GM19455 (cell line): ENCODE results near the gene RAB27B.

ENCODE experiments used
- ATAC-seq: cut with Tn5 transposase; IDR thresholded peaks from one replicate; pipeline ENCODE4 v1.9.1; 2021; ENCODE audit not compliant: unreplicated experiment

Gene RAB27B

DNA sequence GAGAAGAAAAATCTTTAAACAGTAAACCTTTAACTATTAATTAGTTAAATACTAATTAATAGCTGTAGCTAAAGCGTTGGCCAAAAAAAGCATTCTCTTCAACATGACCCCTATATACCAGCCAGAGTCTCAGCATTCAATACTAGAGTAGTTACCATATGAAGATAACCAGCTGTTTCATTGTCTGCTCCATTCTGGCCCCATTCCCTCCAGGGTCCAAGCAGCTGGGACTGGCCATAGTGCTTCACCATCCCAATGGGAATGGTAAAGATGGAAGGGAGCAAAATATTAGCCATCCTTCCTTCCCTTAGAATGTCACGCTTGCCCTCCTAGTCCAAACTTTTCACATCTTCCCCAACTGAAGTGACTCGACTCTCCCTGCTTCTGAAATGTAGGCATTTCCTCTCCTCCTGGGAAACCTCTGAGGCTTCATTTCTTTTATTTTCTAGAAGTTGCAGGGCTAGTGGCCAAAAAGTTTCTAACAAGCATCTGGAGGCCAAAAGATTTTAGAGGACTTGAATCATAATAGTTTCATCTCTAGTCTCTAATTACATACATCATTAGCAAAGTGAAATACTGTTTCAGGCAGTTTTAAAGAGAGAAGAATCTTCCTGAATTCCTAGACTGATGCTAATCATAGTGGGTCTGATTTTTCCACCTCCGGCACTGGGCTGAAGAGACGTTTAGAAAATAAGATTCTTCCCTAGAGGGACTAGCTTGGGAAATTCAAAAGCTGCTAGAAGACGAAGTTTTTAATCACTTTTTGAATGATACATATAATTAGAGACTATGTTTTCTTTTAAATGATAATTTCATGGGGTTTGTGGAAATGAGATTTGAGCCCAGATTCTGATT, 78.3 kb downstream of the RAB27B start:
- no peak for ATAC-seq

DNA sequence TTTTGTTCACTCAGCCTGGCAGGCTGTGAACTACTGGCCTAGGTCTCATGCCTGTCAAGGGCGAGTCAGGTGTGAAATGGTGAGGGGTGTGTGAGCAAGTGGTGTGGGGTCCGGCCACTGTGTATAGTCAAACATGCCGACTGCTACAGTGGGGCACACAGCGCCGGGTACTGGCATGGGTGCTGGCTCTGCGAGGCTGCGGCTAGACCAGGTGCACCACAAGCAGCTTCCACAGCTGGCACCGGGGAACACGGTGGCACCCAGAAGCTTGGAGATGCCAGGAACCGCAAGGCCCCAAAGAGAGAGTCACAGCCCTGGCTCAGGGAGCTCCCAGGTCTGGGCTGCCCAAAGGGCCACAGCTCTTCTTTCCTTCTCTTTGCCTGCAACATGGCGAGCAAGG, 81.3 kb downstream of the RAB27B start:
- ATAC-seq: no peak

DNA sequence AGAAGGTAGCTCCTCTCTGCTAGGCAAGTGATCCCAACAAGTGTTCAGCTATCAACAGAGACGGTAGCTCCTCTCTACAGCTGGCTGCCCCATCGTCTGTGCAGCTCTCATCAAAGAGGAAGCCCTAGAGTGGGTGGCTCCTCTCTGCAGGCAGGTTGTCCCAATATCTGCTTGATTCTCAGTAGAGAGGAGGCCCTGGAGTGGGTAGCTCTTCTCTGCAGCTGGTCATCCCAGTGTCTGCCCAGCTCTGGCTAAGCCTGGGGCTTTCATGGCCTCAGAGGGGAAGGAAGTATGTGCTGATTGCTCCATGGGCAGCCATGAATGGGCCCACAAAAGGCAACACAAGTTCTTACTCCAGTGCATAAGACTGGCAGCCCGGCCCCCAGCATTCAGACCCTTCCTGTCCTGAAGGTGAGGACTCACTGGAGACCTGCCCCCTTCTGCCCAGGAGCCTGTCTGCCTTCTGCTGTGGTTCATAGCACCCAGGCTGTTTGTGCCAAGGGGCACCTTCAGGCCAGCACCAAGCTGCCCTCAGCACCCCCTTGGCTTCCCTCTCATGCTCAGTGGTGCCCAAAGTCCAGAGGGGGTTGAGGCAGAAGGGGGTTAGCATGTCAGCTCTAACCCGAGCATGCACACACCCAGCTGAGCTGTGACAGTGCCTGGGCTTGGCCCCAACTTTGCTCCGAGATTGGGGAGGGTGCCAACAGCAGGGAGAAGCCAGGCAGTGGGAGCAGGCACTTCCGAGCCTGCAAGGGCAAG, 82.1 kb downstream of the RAB27B start:
- ATAC-seq: no peak

DNA sequence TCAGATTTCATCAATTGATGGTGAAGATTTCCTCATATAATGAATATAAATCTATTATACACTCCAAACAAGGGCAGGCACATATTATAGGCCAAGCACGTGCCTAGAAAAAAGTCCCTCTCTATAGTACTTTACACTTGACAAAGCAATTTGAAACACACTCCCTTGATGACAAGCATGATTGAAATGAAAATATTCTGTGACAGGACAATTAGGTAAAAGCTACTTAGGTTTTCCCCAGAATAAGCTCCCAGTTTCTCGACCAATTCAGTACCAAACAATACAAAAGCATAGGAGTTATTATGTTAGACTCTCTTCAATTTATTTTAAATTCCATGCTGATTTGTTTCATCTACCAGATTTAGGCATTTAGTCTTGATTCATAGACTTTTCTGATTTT, 83.3 kb downstream of the RAB27B start:
- ATAC-seq: no peak

DNA sequence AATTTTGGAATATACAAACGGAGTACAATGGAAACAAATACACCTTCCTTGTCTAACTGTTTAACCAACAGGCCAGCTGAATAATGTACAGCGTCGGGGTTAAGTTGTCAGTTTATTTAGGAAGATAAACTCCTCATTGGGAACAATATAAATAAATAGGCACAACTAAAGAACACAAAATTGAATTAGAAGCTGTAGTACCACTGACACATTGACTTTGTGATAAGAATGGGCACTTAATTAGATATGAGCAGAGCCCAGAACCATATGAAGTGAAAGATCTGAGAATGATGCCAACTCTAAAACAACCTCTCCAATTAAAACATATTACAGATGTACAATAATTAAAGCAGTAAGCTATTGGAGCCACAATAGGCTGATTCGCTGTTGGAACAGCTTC, 86.5 kb downstream of the RAB27B start:
- no peak for ATAC-seq

DNA sequence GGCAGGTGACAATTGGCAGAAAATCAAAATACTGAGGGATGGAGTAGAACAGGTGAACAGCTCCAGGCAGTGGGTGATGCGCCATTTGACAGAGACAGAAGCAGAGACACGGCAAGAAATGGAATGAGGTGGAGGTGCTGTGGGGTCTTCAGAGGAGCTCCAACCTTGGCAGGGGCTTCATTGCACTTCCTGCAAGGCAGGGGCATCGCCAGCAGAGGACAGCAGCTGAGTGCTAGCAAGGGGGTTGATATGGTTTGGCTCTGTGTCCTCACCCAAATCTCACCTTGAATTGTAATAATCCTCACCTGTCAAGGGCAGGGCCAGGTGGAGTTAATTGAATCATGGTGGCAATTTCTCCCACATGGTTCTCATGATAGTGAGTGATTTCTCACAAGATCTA, 88.2 kb downstream of the RAB27B start:
- no peak for ATAC-seq

DNA sequence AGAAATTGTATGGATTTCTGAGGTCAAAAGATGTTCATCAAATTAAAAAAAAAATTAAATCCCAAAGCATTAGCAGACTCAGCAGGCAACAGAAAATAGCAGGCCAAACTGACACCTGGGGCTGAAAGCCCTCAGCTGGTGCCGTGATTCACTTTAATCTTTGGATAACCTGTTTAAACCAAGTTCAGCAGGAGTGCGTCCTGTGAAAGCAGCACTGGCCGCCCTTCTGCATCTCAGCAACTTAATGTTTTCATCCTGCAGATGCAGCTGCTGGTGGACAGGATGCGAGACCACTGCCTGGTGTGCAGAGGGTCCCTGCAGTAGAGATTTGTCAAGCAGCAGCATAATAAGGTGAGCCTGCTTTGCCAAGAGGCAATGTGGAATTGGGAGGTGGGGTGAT, 89.8 kb downstream of the RAB27B start:
- no peak for ATAC-seq

DNA sequence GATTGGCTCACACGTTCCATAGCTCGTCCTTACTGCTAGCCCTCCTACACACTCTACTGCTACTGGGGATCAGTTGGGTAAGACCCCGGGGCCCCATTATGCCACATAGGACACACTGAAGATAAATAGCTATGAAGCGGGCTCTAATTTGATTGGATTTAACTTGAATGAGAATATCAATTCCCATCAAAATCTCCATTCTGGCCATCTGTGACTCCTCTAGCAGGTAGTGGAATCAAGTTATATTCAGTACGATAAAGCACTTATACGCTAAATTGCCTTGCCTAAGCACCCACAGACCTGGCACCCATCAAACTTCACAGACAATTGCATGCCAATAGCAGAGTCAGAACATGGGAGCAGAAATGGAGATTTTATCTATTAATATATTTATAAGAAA, 91.1 kb downstream of the RAB27B start:
- no peak for ATAC-seq

DNA sequence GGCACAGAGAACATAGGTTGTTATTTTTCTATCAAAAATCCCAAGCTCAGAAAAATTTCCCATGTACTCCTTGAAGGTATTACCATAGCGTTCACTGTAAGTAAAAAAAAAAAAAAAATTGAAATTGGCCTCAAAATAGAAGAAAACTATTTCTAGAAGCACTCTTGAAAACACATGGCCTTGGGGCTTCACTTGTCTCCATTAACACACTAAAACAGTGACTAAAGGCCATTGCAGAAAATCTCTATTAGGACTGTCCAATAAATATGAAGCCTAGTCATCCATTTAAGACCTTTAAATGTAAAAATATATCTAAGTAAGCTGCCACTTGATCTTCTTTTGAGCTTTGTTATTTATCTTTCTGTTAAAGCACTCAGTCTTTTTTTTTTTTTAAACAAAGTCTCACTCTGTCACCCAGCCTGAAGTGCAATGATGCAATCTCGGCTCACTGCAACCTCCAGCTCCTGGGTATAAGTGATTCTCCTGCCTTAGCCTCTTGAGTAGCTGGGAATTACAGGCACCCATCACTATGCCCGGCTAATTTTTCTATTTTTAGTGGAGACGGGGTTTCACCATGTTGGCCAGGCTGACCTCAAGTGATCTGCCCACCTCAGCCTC, 95.2 kb downstream of the RAB27B start:
- ATAC-seq: no peak

DNA sequence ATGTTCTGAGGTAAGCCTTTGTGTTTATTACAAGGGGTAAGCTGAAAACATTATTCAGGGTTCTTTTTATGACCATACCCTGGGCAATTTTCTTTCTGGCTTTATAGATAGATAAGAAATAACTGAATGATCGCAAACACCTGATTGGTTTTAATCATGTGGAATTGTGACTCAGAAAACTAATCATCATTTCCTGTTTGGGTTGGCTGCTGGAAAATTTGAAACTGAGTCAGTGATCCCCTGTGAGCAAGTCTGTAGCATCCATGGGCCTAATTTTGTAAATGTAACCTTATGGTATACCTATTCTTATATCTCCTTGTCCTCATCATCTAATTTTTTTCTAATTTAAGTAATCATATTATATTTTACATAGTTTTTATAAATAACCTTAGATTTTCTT, 96.7 kb downstream of the RAB27B start:
- no peak for ATAC-seq

DNA sequence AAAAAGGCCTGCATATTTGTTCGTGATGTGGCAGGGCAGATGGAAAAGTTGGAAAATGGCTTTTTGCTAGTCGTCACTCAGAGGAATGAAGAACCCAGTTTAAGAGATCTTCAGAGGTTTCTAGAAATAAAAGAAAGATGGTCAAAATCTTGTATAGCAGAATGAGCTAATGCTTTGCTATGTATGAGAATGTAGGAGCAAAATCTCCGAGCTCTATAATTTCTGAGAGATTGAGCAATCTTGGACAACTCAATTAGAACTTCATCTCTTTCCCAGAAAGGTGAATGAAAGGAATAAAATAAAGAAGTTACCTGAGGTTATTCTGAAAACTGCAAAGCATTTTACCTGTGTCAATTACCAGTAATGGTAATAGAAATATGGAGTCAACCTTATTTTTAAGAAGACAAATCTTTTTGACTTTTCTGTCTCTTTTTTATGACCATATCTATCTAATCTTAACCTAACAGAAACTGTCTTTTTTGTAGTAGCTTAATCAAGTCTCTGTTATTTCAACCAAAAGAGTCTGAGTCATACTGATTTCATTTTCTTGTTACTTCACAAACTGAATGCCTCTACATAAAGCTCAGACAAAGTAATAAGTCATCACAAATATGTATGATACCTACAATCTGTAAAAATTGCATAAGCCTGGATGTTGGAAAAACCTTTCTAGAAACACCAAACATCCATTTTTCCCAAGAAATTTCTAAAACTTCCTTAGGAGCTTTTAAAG, 98.5 kb downstream of the RAB27B start:
- no peak for ATAC-seq

DNA sequence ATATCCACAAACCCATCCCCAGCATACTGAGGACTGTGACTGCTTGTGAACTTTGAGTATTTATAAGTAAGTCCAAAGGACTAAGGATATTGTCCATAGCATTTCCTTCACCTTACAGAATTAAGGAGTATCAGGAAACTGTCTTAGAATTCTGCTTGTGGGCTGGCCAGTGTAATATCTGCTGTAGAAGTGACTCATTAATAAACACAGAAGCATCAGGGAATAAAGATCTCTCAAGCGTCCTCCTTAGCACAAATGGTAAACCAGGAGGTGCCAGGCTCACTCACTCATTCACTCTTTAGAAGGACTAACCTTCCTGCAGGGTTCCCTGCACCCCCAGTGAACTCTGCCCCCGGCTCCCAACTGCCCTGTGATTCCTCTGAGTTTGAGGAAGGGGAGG, 100.0 kb downstream of the RAB27B start:
- no peak for ATAC-seq

DNA sequence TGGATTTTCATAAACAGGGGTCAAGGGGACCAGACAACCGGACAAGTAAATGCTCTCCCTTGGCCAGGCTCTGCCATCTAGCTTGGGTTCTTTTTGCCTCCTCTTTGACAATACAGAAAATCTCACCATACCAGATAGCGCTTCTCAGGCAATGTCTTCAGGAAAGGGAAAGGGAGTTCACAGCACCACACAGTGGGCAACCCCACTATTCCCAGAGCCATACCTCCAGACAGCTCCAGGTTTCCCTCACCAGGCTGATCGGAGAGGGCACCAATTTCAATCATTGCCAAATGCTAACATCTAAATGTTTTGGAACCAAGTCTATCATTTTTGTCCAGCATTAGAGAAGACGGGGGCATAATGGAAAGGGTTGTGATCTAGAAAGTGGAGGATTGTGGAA, 102.9 kb downstream of the RAB27B start:
- ATAC-seq: no peak

DNA sequence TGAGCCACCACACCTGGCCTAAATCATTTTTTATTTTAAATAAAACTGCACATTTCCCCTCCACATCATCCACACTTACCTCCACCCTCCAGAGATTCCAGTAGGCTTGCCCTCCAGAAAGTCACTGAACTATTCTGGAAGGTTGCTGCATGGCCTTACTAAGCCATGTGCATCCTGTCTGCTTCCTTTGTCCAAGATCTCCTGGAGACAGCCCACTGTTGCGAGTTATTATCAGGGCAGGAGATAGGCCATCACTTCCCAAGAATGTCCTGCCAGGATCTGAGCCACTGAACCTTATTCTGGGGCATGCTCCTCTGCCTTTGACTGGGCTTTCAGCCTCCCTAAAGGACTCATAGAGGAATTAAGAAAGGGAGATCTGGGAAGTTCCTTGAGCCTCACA, 104.2 kb downstream of the RAB27B start:
- ATAC-seq: no peak

DNA sequence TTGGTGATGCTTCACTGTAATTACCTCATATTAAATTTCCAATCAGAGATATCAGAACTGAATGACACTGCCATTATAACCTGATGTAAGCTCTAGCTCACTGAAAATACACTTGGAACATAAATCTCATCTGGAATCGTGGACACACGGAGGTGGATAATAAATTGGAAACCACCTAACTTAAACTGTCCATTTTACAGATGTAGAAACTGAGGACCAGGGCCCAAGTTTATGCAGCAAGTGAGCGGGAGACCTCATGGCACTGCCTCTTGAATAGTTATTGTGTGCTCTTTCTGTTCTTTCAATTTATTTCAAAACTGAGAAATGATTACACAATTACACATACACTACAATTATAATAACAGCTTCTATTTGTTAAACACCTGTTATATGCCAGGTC, 110.2 kb downstream of the RAB27B start:
- no peak for ATAC-seq

DNA sequence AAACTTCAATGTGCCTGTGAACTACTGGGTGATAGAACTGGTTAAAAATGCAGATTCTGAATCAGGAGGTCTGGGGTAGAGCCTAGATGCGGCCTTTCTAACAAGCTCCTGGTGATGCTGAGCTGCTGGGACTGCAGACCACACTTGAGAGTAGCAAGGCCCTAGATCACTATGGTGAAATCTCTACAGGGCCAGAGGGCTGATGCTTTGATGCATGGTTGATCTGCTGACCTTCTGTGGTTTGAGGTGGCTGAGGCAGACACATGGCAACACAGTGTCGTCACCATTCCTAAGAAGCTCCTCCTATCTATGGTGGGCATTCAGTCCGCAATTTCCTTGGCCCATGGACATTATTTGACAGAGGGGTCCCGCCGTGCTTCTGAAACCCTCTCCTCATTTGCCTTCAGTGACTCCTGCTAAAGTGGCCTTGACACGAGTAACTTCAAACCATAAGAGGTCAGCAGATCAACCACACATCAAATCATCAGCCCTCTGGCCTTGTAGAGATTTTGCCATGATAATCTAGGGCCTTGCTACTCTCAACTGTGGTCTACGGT, 111.2 kb downstream of the RAB27B start:
- no peak for ATAC-seq

DNA sequence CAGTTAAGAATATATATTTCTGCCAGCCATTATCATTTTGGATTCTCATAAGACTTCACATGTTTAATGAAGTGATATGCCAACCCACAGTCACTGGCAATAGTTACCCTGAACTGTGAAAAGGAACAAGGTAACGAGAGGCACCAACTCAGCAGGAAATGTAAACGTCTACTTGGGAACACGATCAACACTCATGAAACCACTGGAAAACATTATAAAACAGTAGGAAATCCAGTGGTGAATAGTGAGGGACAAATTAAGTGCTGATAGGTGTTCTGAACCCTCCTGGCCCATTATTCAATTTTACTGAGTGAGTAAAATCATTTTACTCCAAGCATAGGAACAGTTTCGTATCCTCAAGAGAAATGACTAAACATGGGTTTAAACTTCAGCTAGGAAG, 113.9 kb downstream of the RAB27B start:
- ATAC-seq: no peak

DNA sequence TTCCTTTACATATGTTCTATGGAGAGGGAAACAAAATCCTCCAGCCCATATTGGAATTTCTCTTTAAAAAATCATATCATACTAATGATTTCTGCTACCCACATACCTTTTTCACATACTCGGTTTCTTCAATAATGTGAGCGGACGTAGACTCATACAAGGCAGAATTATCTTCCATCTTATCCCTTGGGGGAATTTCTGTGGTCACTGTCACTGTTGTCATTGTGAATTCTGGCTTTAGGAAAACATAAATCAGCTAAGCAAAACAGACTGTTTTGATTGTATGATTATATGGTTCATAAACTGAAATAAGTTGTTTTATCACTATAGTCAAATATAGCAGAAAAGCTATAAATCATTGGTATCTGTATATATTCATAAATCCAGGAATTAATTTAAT, 114.3 kb downstream of the RAB27B start:
- no peak for ATAC-seq
